ENCODE measurements around the gene SLC30A7.
"Not testable (repeated sequence)": the region's sequence is repeated elsewhere in the genome, so short reads cannot be mapped to it uniquely, and the experiment has no call there.

Gene SLC30A7, protein sequence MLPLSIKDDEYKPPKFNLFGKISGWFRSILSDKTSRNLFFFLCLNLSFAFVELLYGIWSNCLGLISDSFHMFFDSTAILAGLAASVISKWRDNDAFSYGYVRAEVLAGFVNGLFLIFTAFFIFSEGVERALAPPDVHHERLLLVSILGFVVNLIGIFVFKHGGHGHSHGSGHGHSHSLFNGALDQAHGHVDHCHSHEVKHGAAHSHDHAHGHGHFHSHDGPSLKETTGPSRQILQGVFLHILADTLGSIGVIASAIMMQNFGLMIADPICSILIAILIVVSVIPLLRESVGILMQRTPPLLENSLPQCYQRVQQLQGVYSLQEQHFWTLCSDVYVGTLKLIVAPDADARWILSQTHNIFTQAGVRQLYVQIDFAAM

DNA sequence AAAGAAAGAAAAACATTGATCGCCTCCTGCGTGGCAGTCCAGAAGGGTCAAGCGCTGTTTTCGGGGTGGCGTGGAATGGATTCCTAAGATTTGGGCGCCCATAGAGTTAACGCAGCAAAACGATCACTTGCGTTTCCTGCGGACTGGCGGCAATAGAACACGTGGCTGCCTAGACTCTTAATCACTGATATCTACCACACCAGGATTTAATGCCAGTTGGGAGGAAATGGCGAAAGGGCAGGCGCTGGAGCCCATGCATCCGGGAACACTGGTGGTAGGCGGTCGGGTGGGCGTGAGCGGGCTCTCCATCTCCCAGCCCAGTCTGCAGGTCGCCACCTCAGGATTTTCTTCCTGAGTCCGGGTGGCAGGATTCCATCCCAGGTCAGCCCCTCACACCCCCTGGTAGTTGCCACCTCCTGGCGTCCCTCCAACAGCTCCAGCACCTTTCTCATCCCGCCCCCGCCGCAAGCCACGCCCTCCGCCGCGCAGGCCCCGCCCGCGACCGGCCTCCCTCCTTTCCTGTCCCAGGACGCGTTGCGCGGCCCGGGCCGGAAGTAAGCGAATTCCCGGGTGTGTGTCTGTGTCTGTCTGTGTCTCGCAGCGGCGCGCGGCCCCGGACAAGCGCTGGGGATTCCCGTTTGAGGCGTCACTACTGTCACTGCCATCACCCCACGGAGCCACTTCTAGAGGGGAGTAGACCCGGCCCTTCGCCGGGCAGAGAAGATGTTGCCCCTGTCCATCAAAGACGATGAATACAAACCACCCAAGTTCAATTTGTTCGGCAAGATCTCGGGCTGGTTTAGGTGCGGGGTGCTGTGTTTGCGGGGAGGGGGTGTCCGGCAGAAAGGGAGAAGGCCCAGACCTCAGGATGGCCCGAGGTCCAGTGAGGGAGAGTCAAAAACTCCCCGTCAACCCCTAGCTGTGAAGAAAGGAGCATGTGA, at the start of gene SLC30A7:
Gene SLC30A7 (plus strand): TSS at position 551 of the 941 bp plus-strand sequence. CDS start 173 bp downstream, at position 724.
- DNase-seq (ENCODE audit: low read depth) = peak; percentile 95

DNA sequence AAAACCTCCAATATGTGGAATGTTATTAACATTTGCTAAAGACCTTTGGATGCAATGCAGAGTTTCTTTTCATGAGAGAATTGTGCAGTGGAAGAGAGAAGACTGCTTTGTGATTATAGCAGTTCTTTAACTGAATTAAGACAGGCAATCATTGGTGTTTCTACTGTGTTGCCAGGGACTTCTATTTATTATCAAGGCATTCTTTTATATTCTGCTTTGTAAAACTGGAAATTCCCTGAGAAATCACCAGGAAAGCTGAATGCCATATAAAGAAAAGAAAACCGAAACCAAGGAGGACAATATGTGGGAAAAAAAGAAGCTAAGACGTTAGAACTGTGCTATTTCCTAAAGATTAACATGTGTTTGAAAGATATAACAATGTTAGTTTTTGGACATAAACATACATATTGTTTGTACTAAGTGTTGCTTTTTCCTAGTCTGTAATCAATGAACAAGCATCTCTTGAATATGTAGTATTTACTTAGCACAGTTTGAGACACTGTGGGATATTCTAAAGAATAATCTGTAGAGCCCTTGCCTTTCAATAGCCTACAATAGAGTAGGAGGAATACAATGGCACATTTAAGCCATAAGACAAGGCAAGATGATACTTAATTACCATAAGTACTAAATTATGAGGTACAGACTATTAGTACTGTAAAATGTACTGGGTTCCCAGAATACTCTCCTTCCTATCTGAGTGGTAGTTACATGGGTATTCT, 48.4 kb upstream of the SLC30A7 start:
- no peak for DNase-seq (ENCODE audit: low read depth)

DNA sequence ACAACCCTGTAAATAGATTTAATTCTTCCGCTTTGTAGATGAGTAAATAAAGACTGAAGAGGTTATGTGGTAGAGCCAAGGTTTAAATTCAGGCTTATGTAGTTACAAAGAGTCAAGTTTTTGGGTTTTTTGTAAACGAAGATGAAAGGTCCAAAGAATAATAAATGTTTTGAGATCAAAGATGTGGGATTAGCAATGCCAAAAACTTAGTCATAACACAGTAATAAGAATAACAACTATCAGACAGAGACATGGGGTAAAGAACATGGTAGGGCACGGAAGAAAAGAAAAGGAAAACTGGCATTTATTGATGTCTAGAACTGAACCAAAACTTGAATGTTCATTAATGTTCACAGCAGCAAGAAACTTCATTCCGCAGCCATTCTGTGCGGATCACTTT, 44.2 kb upstream of the SLC30A7 start:
- no peak for DNase-seq (ENCODE audit: low read depth)

DNA sequence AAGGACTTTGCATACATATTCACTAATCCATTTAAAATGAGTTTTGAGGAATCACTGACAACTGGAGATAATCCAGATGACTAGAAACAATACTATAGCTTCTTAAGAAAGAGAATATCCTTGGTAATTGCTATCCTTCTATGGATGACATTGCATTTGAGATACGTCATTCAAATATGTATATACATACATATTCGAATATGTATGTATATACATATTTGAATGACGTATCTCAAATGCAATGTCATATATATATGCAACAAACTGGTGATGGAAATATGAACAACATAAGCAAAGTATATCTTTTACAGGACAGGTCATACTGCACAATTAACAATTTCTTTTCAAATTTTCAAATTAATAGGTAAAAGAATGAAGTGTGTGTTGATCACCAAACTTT, 42.9 kb upstream of the SLC30A7 start:
- DNase-seq (ENCODE audit: low read depth) = no peak

DNA sequence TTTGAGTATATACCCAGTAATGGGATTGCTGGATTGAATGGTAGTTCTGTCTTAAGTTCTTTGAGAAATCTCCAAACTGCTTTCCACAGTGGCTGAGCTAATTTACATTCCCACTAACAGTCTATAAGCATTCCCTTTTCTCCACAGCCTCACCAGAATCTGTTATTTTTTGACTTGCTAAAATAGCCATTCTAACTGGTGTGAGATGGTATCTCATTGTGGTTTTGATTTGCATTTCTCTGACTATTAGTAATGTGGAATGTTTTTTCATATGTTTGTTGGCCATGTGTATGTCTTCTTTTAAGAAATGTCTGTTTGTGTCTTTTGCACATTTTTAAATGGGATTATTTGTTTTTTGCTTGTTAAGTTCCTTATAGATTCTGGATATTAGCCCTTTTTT, 40.8 kb upstream of the SLC30A7 start:
- DNase-seq (ENCODE audit: low read depth) = not testable (repeated sequence)

DNA sequence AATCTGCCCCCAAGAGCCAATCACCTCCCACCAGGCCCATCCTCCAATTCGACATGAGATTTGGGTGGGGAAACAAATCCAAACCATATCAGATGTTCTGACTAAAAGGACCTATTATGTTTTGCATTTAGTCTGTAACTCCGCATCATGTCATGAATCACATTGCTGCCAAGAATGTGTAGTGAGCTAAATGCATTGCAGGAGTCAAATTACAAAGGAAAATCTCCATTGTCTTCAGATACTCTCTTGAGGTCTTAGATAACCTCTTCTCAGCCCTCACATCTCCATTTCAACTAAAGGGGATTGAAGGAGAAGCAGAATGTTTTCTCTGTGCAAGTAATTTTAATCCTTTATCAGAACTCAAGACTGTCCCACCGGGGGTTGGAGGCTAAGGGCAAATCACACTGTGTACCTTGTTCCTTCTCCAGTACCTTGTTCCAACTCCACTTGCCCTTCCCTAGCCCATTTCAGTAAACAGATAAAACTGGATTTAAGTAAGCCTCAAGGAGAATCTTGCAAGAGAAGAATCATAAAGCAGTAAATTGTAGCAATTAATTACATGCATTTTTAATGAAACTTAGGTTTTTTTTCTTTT, 35.4 kb upstream of the SLC30A7 start:
- DNase-seq (ENCODE audit: low read depth) = no peak

DNA sequence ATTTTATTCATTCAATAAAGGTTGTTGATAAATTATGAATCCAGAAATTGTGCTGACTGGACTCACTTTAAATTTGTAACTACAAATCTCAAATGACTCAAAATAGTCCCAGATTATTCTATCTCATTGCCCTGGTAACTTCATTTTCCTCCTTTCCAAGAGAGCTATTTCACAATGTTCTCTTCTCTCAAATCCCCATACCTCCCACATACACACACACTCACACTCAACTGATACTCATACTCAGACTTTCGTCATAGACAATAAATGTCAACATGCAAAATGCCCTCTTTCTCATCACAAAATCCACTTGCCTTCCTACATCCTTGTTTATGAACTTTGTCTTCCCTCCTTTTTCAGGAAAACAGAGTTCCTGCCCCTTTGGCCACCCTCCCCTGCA, 34.5 kb upstream of the SLC30A7 start:
- DNase-seq (ENCODE audit: low read depth) = no peak

DNA sequence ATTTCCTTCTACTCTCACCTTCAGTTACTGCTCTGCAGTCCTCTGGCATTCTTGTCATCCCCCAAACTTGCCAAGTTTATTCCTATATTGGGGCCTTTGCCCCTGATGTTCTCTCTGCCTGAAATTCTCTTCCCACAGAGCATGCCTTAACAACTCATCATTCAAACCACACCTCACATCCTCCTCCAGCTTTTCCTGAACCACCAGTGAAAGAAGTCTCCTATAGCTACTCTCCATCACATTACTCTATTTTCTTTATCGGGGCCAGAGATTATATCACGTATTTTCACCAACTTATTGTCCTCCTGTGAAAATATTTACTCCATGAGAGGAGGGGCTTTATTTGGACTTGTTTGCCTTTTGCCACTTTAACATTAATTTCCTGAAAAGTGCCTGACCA, 33.3 kb upstream of the SLC30A7 start:
- DNase-seq (ENCODE audit: low read depth) = no peak

DNA sequence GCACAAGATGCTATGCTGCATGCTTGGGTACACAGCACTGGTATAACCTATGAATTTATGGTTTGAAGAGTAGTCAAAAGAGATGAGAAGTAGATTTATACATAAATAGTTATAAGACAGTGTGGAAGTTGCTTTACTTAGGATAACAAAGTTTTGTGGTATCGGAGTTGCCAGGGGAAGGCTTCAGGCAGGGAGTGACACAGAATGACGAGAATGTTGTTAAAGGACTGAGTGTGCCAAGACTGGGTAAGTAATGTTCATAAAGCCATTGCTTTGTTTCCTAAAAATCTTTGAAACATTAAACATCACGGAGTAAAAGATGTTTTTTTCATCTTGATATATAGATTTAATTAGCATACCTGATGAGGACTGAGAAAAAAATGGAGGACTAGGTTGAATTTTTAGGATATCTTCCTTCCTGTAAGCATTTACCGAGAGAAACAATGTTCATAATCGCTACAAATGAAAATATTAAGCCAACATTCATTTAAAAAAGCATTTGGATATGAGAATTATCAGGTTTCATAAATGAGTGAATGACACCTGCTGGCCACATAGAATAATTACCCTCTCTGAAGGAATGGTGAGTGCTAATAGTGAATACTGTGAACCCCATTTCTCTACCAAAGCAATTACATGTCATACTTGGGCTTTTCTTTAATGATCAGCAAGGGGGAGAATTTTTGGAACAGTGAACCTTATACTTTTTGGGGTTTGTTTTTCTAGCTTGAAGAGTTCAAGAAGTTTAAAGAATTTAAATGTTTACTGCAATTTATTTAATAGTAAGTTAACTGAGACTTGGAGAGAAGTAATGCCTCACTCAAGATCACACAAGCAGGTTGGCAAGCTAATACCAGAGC, 29.6 kb upstream of the SLC30A7 start:
- DNase-seq (ENCODE audit: low read depth) = no peak

DNA sequence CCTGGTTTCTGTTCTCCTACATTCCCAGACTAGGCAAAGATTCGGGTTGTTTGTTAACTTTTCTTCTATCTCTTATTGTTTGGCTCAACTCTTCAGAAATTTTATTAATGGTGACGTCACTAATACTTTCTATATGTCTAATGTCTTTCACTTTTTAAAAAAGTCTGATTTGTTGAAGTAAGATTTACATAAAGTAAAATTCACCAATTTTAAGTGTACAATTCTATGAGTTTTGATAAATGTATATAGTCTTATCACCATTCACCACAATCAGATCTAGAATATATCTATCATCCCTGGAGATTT, 29.0 kb upstream of the SLC30A7 start:
- DNase-seq (ENCODE audit: low read depth) = no peak

DNA sequence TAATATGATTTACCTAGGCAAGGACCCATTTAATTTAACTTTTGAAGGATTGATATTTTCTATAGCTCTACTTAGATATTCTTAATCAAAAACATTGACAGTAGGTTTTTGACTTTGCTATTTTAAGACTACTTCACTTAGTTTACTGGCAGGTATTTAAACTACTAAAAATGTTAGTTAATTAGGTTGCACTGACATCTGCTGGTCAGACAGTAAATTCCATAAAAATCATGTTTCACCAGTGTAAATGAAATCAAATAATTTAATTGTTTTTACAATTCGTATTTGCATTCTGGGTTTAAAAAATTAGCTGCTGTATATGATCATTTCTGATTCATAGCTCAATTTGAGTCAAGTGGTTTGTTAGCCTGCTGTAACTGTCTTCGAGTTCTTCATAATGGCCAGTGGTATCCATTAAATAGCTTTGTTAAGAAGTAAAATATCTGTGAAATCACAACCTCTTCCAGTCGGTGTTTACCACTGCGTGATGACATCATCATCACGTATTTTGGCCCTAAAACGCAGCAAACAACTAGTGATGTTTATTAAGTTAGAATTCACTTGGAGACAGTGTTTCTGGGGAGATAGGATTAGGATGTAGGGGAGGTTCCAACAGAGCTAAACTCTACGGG, 27.4 kb upstream of the SLC30A7 start:
- DNase-seq (ENCODE audit: low read depth) = no peak

DNA sequence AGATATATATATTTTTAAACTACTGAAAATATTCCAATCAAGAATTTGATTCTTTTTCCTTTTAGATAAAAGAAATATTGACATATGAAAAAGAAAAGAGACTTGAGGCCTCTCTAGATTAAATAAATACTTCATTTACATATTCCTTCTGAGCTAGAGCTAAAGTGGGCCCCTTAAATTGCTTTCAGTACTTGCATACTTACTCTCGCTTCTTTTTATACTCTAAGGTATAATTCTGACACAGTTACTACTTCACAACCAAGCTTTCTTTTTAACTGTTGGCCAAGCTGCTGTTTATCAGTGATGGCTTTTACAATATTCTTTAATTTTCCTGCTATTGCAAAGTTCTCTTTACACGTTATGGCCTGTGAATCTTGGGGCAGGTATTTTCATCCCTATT, 25.9 kb upstream of the SLC30A7 start:
- DNase-seq (ENCODE audit: low read depth) = no peak

DNA sequence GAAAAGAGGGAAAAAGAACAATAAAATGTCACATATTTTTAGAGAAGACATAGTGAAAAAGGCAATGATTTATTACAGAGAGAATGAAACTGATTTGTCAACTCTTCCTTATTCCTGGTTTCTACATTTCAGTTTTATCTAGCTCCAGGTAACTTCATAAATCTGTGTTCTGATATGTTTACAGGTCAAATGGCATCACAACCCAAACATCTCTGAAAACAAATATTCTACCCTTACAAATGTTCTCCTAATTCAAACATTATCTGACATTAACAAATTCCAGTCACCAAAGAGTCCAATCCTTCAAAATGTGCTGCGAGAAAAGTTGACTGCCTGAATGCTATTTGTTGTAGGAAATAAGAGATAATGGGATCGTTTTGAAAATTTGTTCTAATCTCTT, 21.5 kb upstream of the SLC30A7 start:
- no peak for DNase-seq (ENCODE audit: low read depth)

DNA sequence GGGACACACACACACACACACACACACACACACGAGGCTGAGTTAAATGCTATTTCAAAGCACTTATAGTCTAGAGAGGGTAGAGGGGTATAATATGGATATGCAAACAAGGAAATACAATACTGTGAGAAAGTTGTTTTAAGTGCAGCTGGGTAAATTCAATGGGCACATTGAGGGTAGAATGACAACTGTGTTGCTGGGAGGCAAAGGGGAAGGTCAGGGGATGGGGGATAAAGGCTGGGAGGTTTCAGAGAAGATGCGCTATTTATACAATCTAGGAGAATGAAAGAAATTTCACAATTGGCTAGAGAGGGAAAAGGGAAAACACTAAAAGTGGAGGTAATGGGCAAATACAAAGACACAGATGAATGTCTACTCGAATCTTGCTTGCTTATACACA, 20.7 kb upstream of the SLC30A7 start:
- no peak for DNase-seq (ENCODE audit: low read depth)

DNA sequence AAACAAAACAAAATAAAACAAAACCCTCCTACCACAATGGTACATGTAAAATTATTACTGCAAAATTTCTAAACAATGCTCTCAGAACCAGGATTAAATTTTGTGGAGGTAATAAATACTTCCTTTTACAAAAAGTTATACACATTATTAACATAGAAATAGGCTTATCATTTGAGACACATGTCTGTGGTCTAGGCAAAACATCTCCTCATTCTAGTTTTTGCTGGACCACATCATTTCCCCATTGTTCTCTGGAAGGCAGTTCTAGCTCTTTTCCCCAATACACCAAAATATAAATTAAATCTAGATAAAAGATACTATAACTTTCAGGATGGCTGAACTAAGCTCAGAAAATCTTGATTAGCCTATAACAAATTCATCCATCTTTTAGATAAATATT, 19.6 kb upstream of the SLC30A7 start:
- DNase-seq (ENCODE audit: low read depth) = no peak

DNA sequence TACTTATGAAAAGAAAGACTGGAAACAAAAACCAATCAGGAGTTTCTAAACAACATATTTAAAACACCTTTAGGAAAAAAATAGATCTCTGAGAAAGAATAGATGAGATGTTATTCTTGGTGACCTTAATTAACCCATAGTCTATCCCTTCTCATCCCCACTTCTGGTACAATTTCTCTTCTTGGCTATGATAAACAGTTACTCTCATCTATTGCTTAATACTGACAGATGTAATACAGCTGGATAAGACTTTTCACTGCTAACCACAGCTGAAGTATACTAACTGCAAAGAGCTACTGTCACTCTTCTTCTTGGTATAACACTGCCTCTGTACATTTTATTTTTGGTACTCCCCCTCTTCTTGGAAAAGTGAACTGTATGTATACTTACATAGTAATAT, 16.5 kb upstream of the SLC30A7 start:
- DNase-seq (ENCODE audit: low read depth) = no peak

DNA sequence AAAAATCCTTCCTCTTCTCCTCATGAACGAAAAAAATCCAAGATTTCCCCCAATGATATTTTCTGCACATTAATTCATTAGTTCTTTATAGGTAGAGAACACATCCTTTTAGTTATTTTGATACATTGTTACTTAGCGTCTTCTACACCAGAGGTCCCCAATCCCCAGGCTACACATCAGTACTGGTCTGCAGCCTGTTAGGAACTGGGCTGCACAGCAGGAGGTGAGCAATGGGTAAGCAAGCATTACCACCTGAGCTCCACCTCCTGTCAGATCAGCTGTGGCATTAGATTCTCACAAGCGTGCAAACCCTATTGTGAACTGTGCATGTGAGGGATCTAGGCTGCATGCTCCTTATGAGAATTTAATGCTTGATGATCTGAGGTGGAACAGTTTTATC, 14.2 kb upstream of the SLC30A7 start:
- DNase-seq (ENCODE audit: low read depth) = no peak

DNA sequence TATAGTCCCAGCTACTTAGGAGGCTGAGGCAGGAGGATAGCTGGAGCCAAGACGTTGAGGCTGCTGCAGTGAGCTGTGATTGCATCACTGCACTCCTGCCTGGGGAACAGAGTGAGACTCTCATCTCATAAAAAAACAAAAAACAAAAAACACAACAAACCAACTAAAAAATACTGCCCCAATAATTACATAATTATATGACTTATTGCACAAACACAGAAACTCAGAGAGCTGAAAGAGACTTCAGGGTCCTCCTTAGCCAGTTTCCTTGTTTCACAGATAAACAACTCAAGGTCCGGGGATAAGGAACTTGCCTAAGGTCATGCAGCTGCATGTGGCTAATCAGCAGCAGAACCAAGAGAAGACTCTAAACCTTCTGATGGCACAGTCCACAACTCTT, 13.2 kb upstream of the SLC30A7 start:
- DNase-seq (ENCODE audit: low read depth) = no peak

DNA sequence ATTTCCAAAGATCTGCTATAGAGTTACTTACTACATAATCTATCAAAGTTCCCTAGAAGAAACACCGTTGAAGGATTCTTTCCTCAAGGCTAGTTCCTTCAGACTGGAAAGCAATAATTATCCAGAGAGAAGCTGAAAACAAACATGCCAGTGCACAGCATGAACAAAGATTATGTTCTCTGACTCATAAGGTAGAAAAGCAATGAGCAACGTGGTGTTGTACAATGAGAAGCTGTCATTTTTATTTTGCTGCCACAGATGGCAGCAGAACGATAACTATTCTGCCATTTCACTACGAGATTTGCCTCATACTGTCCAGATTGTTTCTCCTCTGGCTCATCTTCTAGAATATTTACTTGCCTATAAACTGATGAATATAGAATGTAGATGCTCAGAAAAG, 11.9 kb upstream of the SLC30A7 start:
- DNase-seq (ENCODE audit: low read depth) = no peak

DNA sequence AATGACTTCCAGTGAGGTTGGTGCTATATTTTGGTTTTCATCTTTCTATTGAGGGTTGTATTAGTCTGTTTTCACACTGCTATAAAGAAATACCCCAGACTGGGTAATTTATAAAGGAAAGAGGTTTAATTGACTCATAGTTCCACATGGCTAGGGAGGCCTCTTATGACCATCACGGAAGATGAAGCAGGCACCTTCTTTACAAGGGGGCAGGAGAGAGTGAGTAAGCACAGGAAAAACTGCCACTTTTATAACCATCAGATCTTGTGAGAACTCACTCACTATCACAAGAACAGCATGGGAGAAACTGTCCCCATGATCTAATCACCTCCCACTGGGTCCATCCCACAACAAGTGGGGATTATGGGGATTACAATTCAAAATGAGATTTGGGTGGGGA, 6.9 kb upstream of the SLC30A7 start:
- not testable (repeated sequence) for DNase-seq (ENCODE audit: low read depth)
